HG03159 (cell line): Measurements from ENCODE around the gene LMAN2L.

Source experiments
- ATAC-seq: cut with Tn5 transposase; IDR thresholded peaks from one replicate; pipeline ENCODE4 v1.9.1; 2021; ENCODE audit warnings: mild to moderate bottlenecking, moderate library complexity; ENCODE audit not compliant: unreplicated experiment

LMAN2L gene

GRCh38 chr2:96760986-96761832 lies 21.3 kb upstream of the LMAN2L start:
- peak; percentile 8 for ATAC-seq

GRCh38 chr2:96760036-96760985 lies 20.4 kb upstream of the LMAN2L start, which contains the start of gene CNNM4:
TSS of gene CNNM4 (plus strand) at chr2:96760902. CDS start at chr2:96761000, 98 bp downstream.
- peak; percentile 78 for ATAC-seq

GRCh38 chr2:96759548-96759947 lies 19.7 kb upstream of the LMAN2L start:
- ATAC-seq: no peak

GRCh38 chr2:96758987-96759386 lies 19.1 kb upstream of the LMAN2L start:
- ATAC-seq: no peak

- ATAC-seq: no peak
Observed at GRCh38 chr2:96757477-96757860, 17.6 kb upstream of the LMAN2L start.

- no peak for ATAC-seq
Observed at GRCh38 chr2:96756788-96757476, 17.1 kb upstream of the LMAN2L start.

GRCh38 chr2:96754317-96754716 lies 14.5 kb upstream of the LMAN2L start:
- ATAC-seq: no peak

GRCh38 chr2:96753661-96754282 lies 13.9 kb upstream of the LMAN2L start:
- ATAC-seq: no peak

GRCh38 chr2:96751800-96752199 lies 11.9 kb upstream of the LMAN2L start:
- no peak for ATAC-seq

GRCh38 chr2:96747061-96747617 lies 7.3 kb upstream of the LMAN2L start:
- ATAC-seq: no peak

- no peak for ATAC-seq
Observed at GRCh38 chr2:96739076-96739632, 710 bp downstream of the LMAN2L start.

- ATAC-seq: no peak
Observed at GRCh38 chr2:96737831-96738230, 2.0 kb downstream of the LMAN2L start.

- no peak for ATAC-seq
Observed at GRCh38 chr2:96737251-96737650, 2.6 kb downstream of the LMAN2L start.

- no peak for ATAC-seq
Observed at GRCh38 chr2:96734880-96735583, 4.8 kb downstream of the LMAN2L start.

- ATAC-seq: no peak
Observed at GRCh38 chr2:96733931-96734330, 5.9 kb downstream of the LMAN2L start.

GRCh38 chr2:96730212-96730611 lies 9.7 kb downstream of the LMAN2L start:
- no peak for ATAC-seq

GRCh38 chr2:96729748-96730147 lies 10.1 kb downstream of the LMAN2L start:
- ATAC-seq: no peak

GRCh38 chr2:96727431-96727830 lies 12.4 kb downstream of the LMAN2L start:
- no peak for ATAC-seq

- ATAC-seq: no peak
Observed at GRCh38 chr2:96726131-96726530, 13.7 kb downstream of the LMAN2L start.
